Neural cell (in vitro differentiated cells): ENCODE measurements around the gene DNAJC11. TPM values are rescaled to one million over a fixed set of nuclear protein-coding genes. Genes with fewer than 3 reads are reported as not detected.

Experiments used
- H2AFZ ChIP-seq: fragments of 200-600, 300-800 bp; sonication (generic), shearing (Covaris generic); 2 replicates; pipeline ENCODE4 v1.6.0; 2014; ENCODE audit warnings: low read depth, mild to moderate bottlenecking, antibody characterized with exemption, low read length, moderate library complexity
- H3F3A ChIP-seq: fragments of 200-600 bp; shearing (Covaris generic); 2 replicates; pipeline ENCODE4 v1.6.1; 2016; ENCODE audit warnings: mild to moderate bottlenecking, moderate library complexity, mixed read lengths, antibody characterized with exemption, low read length; ENCODE audit not compliant: insufficient read depth, poor library complexity, severe bottlenecking
- H3K27ac ChIP-seq: fragments of 200-600, 300-800 bp; sonication (generic), shearing (Covaris generic); 2 replicates; pipeline ENCODE4 v1.5.1; 2014; ENCODE audit warnings: mild to moderate bottlenecking, low read length, moderate library complexity
- H3K27me3 ChIP-seq: fragments of 300-800, 200-600 bp; sonication (generic), shearing (Covaris generic); 2 replicates; pipeline ENCODE4 v1.6.0; 2014; ENCODE audit warnings: mild to moderate bottlenecking, low read depth, low read length, moderate library complexity; ENCODE audit not compliant: insufficient read depth
- H3K36me3 ChIP-seq: fragments of 300-800, 200-600 bp; sonication (generic), shearing (Covaris generic); 2 replicates; pipeline ENCODE4 v1.5.1; 2014; ENCODE audit warnings: mild to moderate bottlenecking, antibody characterized with exemption, low read length, moderate library complexity; ENCODE audit not compliant: insufficient read depth
- H3K4me2 ChIP-seq: fragments of 300-800, 200-600 bp; sonication (generic), shearing (Covaris generic); 2 replicates; pipeline ENCODE4 v1.6.0; 2014; ENCODE audit warnings: mild to moderate bottlenecking, low read length
- H3K4me3 ChIP-seq: fragments of 300-800, 200-600 bp; sonication (generic), shearing (Covaris generic); 2 replicates; pipeline ENCODE4 v1.5.1; 2014; ENCODE audit warnings: mild to moderate bottlenecking, low read length, moderate library complexity
- H3K79me2 ChIP-seq: fragments of 200-600 bp; shearing (Covaris generic); replicated peaks from 2 replicates; pipeline ENCODE4 v1.6.0; 2014; ENCODE audit warnings: mild to moderate bottlenecking, low read length, moderate library complexity; ENCODE audit not compliant: insufficient read depth
- H3K9ac ChIP-seq: fragments of 300-800, 200-600 bp; sonication (generic), shearing (Covaris generic); 2 replicates; pipeline ENCODE4 v1.6.1; 2016; ENCODE audit warnings: mild to moderate bottlenecking, low read length, mixed read lengths
- H3K9me2 ChIP-seq: fragments of 200-600 bp; shearing (Covaris generic); 2 replicates; pipeline ENCODE4 v1.6.1; 2016; ENCODE audit warnings: mild to moderate bottlenecking, low read length, mixed read lengths; ENCODE audit not compliant: insufficient read depth
- H3K9me3 ChIP-seq: fragments of 200-600, 300-800 bp; sonication (generic), shearing (Covaris generic); 2 replicates; pipeline ENCODE4 v1.6.1; 2016; ENCODE audit warnings: mild to moderate bottlenecking, mixed run types, low read length, moderate library complexity, mixed read lengths
- H4K20me1 ChIP-seq: fragments of 200-600 bp; shearing (Covaris generic); 2 replicates; pipeline ENCODE4 v1.6.1; 2016; ENCODE audit warnings: mild to moderate bottlenecking, mixed run types; ENCODE audit not compliant: insufficient read depth
- CTCF ChIP-seq: fragments of 450-650 bp; IDR thresholded peaks from 2 replicates; pipeline ENCODE4 v1.5.1; 2014; ENCODE audit warnings: antibody characterized with exemption, mild to moderate bottlenecking, moderate library complexity; ENCODE audit not compliant: poor library complexity, severe bottlenecking
- EP300 ChIP-seq: fragments of 450-650 bp; conservative IDR thresholded peaks from 2 replicates; pipeline ENCODE4 v1.6.1; 2014; ENCODE audit warnings: antibody characterized with exemption, mild to moderate bottlenecking, moderate library complexity; ENCODE audit not compliant: poor library complexity, severe bottlenecking
- EZH2 ChIP-seq: fragments of 200-600, 300-800 bp; shearing (Covaris generic), sonication (generic); IDR thresholded peaks from 2 replicates; pipeline ENCODE4 v1.6.1; 2014; ENCODE audit warnings: antibody characterized with exemption, low read length, borderline replicate concordance, mild to moderate bottlenecking; ENCODE audit not compliant: insufficient read depth, poor library complexity, severe bottlenecking
- MXI1 ChIP-seq: fragments of 450-650 bp; conservative IDR thresholded peaks from 2 replicates; pipeline ENCODE4 v1.6.1; 2014; ENCODE audit warnings: antibody characterized with exemption, mild to moderate bottlenecking; ENCODE audit not compliant: poor library complexity, severe bottlenecking
- POLR2AphosphoS5 ChIP-seq: IDR thresholded peaks from 2 replicates; pipeline ENCODE4 v1.6.1; 2012
- RAD21 ChIP-seq: fragments of 450-650 bp; conservative IDR thresholded peaks from 2 replicates; pipeline ENCODE4 v1.6.1; 2014; ENCODE audit warnings: antibody characterized with exemption, mild to moderate bottlenecking, moderate library complexity
- REST ChIP-seq: IDR thresholded peaks from 2 replicates; pipeline ENCODE4 v1.6.1; 2012; ENCODE audit warnings: borderline replicate concordance
- SMC3 ChIP-seq: fragments of 450-650 bp; conservative IDR thresholded peaks from 2 replicates; pipeline ENCODE4 v1.6.1; 2014; ENCODE audit warnings: antibody characterized with exemption, mild to moderate bottlenecking, moderate library complexity; ENCODE audit not compliant: poor library complexity
- TAF1 ChIP-seq: IDR thresholded peaks from 2 replicates; pipeline ENCODE4 v1.6.1; 2012; ENCODE audit warnings: low read depth
- polyA plus RNA-seq: library from polyadenylated mRNA; depleted of rRNA; stranded (reverse); fragments of >200 nt; gene quantifications from 2 replicates; pipeline ENCODE4 v1.2.3, GENCODE V29; 2014

Gene DNAJC11
- polyA plus RNA-seq, 1 donor from 2014 or later = 28.6 TPM

GRCh38 chr1:6704746-6705145, 3.1 kb upstream of the DNAJC11 start:
- H3K9me2 ChIP-seq = no peaks in the 10 kb centered on the region
- H3K9me3 ChIP-seq = no peaks in the 10 kb centered on the region
- no peak overlapping the region for H3K27ac ChIP-seq
- no peak overlapping the region for H3K9ac ChIP-seq
- H3K36me3 ChIP-seq = no peaks in the 10 kb centered on the region
- H3F3A ChIP-seq = no peaks in the 10 kb centered on the region
- no peaks in the 10 kb centered on the region for H4K20me1 ChIP-seq
- peaks cover 17% of the 10 kb centered on the region for H3K79me2 ChIP-seq
- no peak for TF ChIP-seq REST
- no peak overlapping the region for H3K4me3 ChIP-seq
- H2AFZ ChIP-seq = no peak overlapping the region
- peaks cover 8% of the 10 kb centered on the region for H3K27me3 ChIP-seq
- H3K4me2 ChIP-seq = no peak overlapping the region

DNA sequence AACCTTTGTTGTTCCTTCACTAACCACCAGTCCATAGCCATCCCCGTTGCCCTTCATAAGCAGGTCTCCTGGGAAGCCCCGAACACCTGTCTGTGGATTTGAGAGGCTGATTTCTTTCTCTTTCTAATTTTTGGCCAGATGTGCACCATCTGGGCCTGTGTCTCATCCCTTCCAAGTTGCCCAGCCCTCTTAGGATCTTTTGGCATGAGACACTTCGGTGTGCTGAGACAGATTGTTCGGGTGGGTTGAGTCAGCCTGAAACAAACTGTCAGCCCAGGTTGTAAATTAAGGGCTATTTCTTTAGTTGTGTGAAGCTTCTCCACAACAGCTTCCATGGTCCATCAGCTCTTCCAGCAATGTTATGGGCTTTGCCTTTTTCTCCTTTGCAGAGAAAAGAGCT, 1.4 kb upstream of the DNAJC11 start:
- H3K27me3 ChIP-seq = peaks cover 7% of the 10 kb centered on the region
- no peak overlapping the region for H3K4me2 ChIP-seq
- no peak overlapping the region for H3K9ac ChIP-seq
- TF ChIP-seq EP300 (no peak), CTCF (no peak), POLR2AphosphoS5 (no peak), TAF1 (no peak), MXI1 (no peak), EZH2 (no peak), SMC3 (no peak), REST (no peak), RAD21 (no peak)
- H3K9me3 ChIP-seq = no peaks in the 10 kb centered on the region
- H3K4me3 ChIP-seq = no peak overlapping the region
- H3K79me2 ChIP-seq = peaks cover 26% of the 10 kb centered on the region
- H3K36me3 ChIP-seq = no peaks in the 10 kb centered on the region
- no peak overlapping the region for H3K27ac ChIP-seq
- H3F3A ChIP-seq = no peaks in the 10 kb centered on the region
- H3K9me2 ChIP-seq = no peaks in the 10 kb centered on the region
- H4K20me1 ChIP-seq = no peaks in the 10 kb centered on the region
- no peak overlapping the region for H2AFZ ChIP-seq
